SK-N-SH (cell line): ENCODE measurements around the gene GNG13. TPM values are rescaled to one million over a fixed set of nuclear protein-coding genes. Genes with fewer than 3 reads are reported as not detected.

Experiments
- CTCF ChIA-PET: fragments of 300-600, 350-600 bp; formaldehyde crosslinking; extraction: SDS; loops from one replicate; lab custom pipeline; 2021; lab: Yijun Ruan, JAX
- POLR2A ChIA-PET: fragments of 350-600 bp; sonication (Branson Sonifier 250); formaldehyde crosslinking; extraction: SDS; loops from one replicate; lab custom pipeline; 2020; ENCODE audit warnings: antibody characterized with exemption, inconsistent platforms; lab: Yijun Ruan, JAX
- DNase-seq: peaks from one replicate; pipeline ENCODE4 v3.0.0; 2012
- H2AFZ ChIP-seq: fragments of 200-600 bp; sonication (generic); 2 replicates; pipeline ENCODE4 v1.8.1; 2016; ENCODE audit warnings: antibody characterized with exemption, mild to moderate bottlenecking, low read depth
- H3F3A ChIP-seq: fragments of 200-600 bp; sonication (generic); replicated peaks from 2 replicates; pipeline ENCODE3; 2016; ENCODE audit warnings: antibody characterized with exemption, mild to moderate bottlenecking; ENCODE audit not compliant: insufficient read depth
- H3K27ac ChIP-seq, 2 experiments: fragments of 200-500 bp in 1 of 2; fragments of 200-600 bp in 1 of 2; sonication (Bioruptor generic) in 1 of 2; sonication (generic), shearing (Covaris generic) in 1 of 2; 2 replicates each; pipeline versions ENCODE4 v1.5.1 to v1.6.1; 2014 to 2016; ENCODE audit warnings: low read depth in 2 of 2, inconsistent platforms in 1 of 2, low read length in 1 of 2, mild to moderate bottlenecking in 1 of 2, mixed read lengths in 1 of 2
- H3K27me3 ChIP-seq: fragments of 200-600 bp; sonication (generic), shearing (Covaris generic); 2 replicates; pipeline ENCODE4 v1.6.1; 2016; ENCODE audit warnings: mixed run types; ENCODE audit not compliant: insufficient read depth
- H3K36me3 ChIP-seq, 2 experiments: fragments of 200-500 bp in 1 of 2; fragments of 200-600 bp in 1 of 2; sonication (Bioruptor generic) in 1 of 2; sonication (generic) in 1 of 2; replicated peaks in 1 of 2; 2 replicates each; pipeline versions ENCODE3 to v1.5.1; 2014 to 2016; ENCODE audit warnings: low read length in 1 of 2, mild to moderate bottlenecking in 1 of 2; ENCODE audit not compliant: insufficient read depth in 2 of 2, control insufficient read depth in 1 of 2
- H3K4me1 ChIP-seq, 2 experiments: fragments of 200-500 bp in 1 of 2; fragments of 200-600 bp in 1 of 2; sonication (Bioruptor generic) in 1 of 2; sonication (generic), shearing (Covaris generic) in 1 of 2; 2 replicates each; pipeline versions ENCODE4 v1.5.1 to v1.6.1; 2014 to 2016; ENCODE audit warnings: low read depth in 1 of 2, low read length in 1 of 2, mixed run types in 1 of 2; ENCODE audit not compliant: insufficient read depth in 2 of 2, control insufficient read depth in 1 of 2
- H3K4me2 ChIP-seq: fragments of 200-600 bp; sonication (generic), shearing (Covaris generic); 2 replicates; pipeline ENCODE4 v1.6.1; 2017; ENCODE audit warnings: mixed run types
- H3K4me3 ChIP-seq, 2 experiments: fragments of 200-500 bp in 1 of 2; fragments of 200-600 bp in 1 of 2; sonication (Bioruptor generic) in 1 of 2; sonication (generic), shearing (Covaris generic) in 1 of 2; 2 replicates each; pipeline versions ENCODE4 v1.5.1 to v1.8.1; 2014 to 2016; ENCODE audit warnings: low read depth in 2 of 2, inconsistent platforms in 1 of 2, low read length in 1 of 2, mild to moderate bottlenecking in 1 of 2, mixed read lengths in 1 of 2, moderate library complexity in 1 of 2
- H3K79me2 ChIP-seq: fragments of 200-600 bp; sonication (generic); 2 replicates; pipeline ENCODE4 v1.8.1; 2017; ENCODE audit warnings: mild to moderate bottlenecking; ENCODE audit not compliant: insufficient read depth
- H3K9ac ChIP-seq: fragments of 200-600 bp; sonication (generic); 2 replicates; pipeline ENCODE4 v1.6.1; 2017; ENCODE audit warnings: mixed run types
- H3K9me2 ChIP-seq: fragments of 200-600 bp; sonication (generic); 2 replicates; pipeline ENCODE4 v1.6.1; 2017; ENCODE audit warnings: mixed run types
- H3K9me3 ChIP-seq: fragments of 200-600 bp; sonication (generic); 2 replicates; pipeline ENCODE4 v1.6.1; 2017; ENCODE audit warnings: mixed run types, mild to moderate bottlenecking, moderate library complexity
- H4K20me1 ChIP-seq: fragments of 200-600 bp; sonication (generic); 2 replicates; pipeline ENCODE4 v1.6.1; 2017; ENCODE audit warnings: mild to moderate bottlenecking, mixed run types; ENCODE audit not compliant: insufficient read depth
- CHD2 ChIP-seq: fragments of 150-350 bp; IDR thresholded peaks from 2 replicates; pipeline ENCODE4 v1.6.1; 2018; ENCODE audit warnings: low read length; ENCODE audit not compliant: partially characterized antibody
- ELF1 ChIP-seq: IDR thresholded peaks from 2 replicates; pipeline ENCODE4 v1.4.0; 2012
- FOSL2 ChIP-seq: IDR thresholded peaks from 2 replicates; pipeline ENCODE4 v1.4.0; 2012; ENCODE audit warnings: low read depth, mild to moderate bottlenecking, moderate library complexity, borderline replicate concordance
- FOXJ3 ChIP-seq: sonication (generic); formaldehyde crosslinking; IDR thresholded peaks from 2 replicates; pipeline ENCODE4 v1.5.1; 2020; ENCODE audit warnings: mild to moderate bottlenecking, missing genetic modification reagents
- FOXM1 ChIP-seq: IDR thresholded peaks from 2 replicates; pipeline ENCODE4 v1.4.0; 2012; ENCODE audit warnings: low read depth, mild to moderate bottlenecking
- MEF2A ChIP-seq: IDR thresholded peaks from 2 replicates; pipeline ENCODE4 v1.4.0; 2012; ENCODE audit warnings: low read depth, borderline replicate concordance
- MXI1 ChIP-seq: IDR thresholded peaks from 2 replicates; pipeline ENCODE4 v1.6.1; 2012; ENCODE audit warnings: mild to moderate bottlenecking, low read depth, low read length, improper control_type of control experiment
- NFIC ChIP-seq: IDR thresholded peaks from 2 replicates; pipeline ENCODE4 v1.4.0; 2012; ENCODE audit warnings: borderline replicate concordance
- NRF1 ChIP-seq: IDR thresholded peaks from 2 replicates; pipeline ENCODE4 v1.6.1; 2012; ENCODE audit warnings: low read depth, mild to moderate bottlenecking, low read length
- POLR2AphosphoS5 ChIP-seq: IDR thresholded peaks from 2 replicates; pipeline ENCODE4 v1.6.1; 2012; ENCODE audit warnings: low read depth, low read length
- RCOR1 ChIP-seq: fragments of 150-350 bp; IDR thresholded peaks from 2 replicates; pipeline ENCODE4 v1.6.1; 2017; ENCODE audit warnings: antibody characterized with exemption, low read length
- RFX5 ChIP-seq: IDR thresholded peaks from 2 replicates; pipeline ENCODE4 v1.6.1; 2012; ENCODE audit warnings: mild to moderate bottlenecking, improper control_type of control experiment, low read length
- RXRA ChIP-seq: IDR thresholded peaks from 2 replicates; pipeline ENCODE4 v1.4.0; 2012; ENCODE audit warnings: low read depth, mild to moderate bottlenecking, borderline replicate concordance
- SIN3A ChIP-seq: IDR thresholded peaks from 2 replicates; pipeline ENCODE4 v1.6.1; 2012; ENCODE audit warnings: low read depth, mild to moderate bottlenecking, low read length, moderate library complexity, borderline replicate concordance
- SMC3 ChIP-seq: IDR thresholded peaks from 2 replicates; pipeline ENCODE4 v1.6.1; 2012; ENCODE audit warnings: low read depth, low read length, improper control_type of control experiment
- TCF12 ChIP-seq: IDR thresholded peaks from 2 replicates; pipeline ENCODE4 v1.4.0; 2012
- TEAD4 ChIP-seq: IDR thresholded peaks from 2 replicates; pipeline ENCODE4 v1.4.0; 2012; ENCODE audit warnings: mild to moderate bottlenecking, borderline replicate concordance; ENCODE audit not compliant: insufficient read depth
- WGBS: methylation state at CpG from one replicate; pipeline ENCODE4 v1.1.6; 2017; ENCODE audit warnings: low lambda C conversion rate; 5-methylcytosine and 5-hydroxymethylcytosine counted together
- polyA plus RNA-seq, 3 experiments: library from polyadenylated mRNA; depleted of rRNA; stranded (reverse); fragments of >200 nt; gene quantifications; 2 replicates each; pipeline ENCODE4 v1.2.3, GENCODE V29; 2012
- TF ChIP-seq, protein P1 (sequence below): fragments of 200-600 bp; sonication (generic); IDR thresholded peaks from 2 replicates; pipeline ENCODE4 v1.6.1; 2017; ENCODE audit warnings: antibody characterized with exemption, mild to moderate bottlenecking, moderate library complexity
- TF ChIP-seq, protein P2 (sequence below): fragments of 150-350 bp; IDR thresholded peaks from 2 replicates; pipeline ENCODE4 v1.6.1; 2017; ENCODE audit warnings: antibody characterized with exemption, low read length, low read depth, borderline replicate concordance
- TF ChIP-seq, protein P3 (sequence below): IDR thresholded peaks from 2 replicates; pipeline ENCODE4 v1.4.0; 2012; ENCODE audit warnings: low read depth, borderline replicate concordance

GNG13 gene
- polyA plus RNA-seq, 1 of the 3 experiments (the other 2 are of a cell fraction) = not detected

DNA sequence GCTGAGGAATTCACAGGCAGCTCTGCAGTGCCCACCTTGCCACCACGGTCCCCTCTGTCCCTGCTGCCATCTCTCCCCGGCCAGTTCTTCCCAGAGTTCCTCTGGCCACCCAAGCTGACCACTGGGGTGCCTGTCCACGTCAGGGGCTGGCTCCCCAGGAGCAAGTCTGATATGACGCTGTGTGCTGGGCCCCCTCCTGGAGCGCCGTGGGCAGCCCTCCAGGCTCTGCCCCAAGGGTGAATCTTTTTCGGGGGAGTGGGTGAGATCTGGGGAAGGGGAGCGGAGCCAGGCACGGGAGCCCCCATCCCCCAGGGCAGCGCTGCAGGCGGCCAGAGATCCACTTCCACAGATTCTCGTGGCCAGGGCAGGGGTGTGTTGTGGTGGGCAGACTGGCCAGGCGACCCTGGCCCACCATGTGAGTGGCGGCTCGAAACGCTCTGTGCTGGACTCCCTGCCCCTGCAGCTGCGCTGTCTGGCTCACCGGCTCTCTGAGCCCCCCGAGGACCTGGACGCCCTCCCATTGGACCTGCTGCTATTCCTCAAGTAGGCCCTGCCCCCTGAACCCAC lies 36.3 kb downstream of the GNG13 start (continued):
- TF ChIP-seq, protein P1, sequence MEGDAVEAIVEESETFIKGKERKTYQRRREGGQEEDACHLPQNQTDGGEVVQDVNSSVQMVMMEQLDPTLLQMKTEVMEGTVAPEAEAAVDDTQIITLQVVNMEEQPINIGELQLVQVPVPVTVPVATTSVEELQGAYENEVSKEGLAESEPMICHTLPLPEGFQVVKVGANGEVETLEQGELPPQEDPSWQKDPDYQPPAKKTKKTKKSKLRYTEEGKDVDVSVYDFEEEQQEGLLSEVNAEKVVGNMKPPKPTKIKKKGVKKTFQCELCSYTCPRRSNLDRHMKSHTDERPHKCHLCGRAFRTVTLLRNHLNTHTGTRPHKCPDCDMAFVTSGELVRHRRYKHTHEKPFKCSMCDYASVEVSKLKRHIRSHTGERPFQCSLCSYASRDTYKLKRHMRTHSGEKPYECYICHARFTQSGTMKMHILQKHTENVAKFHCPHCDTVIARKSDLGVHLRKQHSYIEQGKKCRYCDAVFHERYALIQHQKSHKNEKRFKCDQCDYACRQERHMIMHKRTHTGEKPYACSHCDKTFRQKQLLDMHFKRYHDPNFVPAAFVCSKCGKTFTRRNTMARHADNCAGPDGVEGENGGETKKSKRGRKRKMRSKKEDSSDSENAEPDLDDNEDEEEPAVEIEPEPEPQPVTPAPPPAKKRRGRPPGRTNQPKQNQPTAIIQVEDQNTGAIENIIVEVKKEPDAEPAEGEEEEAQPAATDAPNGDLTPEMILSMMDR = no peak
- TF ChIP-seq, all 33 proteins: peak for 0

DNA sequence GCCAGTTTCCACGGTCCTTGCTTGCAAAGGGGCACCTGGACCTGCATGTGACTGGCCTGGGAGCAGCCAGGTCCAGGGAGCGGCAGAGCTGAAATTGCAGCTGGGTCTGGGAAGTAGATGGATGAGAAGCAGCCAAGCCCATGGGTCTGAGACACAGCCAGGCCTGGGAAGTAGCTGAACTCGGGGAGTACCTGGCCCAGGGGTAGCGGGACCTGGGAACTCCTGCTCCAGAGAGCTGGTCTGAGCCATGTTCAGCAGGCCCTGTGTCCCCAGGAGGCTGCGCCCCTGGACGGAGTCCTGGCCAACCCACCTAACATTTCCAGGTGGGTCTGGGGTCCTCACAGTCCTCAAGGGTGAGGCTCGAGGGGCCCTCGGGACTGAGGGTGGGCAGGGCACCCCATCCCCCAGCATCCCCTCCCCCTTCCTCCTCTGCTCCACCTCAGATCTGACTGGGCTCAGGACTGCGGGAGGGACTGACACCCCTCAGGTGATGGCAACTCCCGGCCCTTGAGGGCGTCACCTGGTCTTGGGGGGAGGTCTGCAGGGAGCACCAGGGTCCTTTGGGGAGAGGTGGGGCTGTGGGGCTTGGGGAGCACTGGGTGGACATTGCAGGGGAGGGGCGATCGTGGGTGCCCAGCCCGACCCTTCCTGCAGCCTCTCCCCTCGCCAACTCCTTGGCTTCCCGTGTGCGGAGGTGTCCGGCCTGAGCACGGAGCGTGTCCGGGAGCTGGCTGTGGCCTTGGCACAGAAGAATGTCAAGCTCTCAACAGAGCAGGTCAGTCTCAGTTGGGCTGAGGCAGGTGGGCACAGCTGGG lies 37.0 kb downstream of the GNG13 start:
- no peaks in the 10 kb centered on the region for H3F3A ChIP-seq
- no peaks in the 10 kb centered on the region for H3K4me1 ChIP-seq
- WGBS = 27% methylated on average over 13 of the region's 21 CpGs
- H3K27ac ChIP-seq = no peak overlapping the region
- no peaks in the 10 kb centered on the region for H3K36me3 ChIP-seq
- no peaks in the 10 kb centered on the region for H3K9me2 ChIP-seq
- H3K27me3 ChIP-seq = no peaks in the 10 kb centered on the region
- H4K20me1 ChIP-seq = no peaks in the 10 kb centered on the region
- no peak overlapping the region for H3K4me3 ChIP-seq
- ChIA-PET POLR2A (no interaction called here), CTCF (no interaction called here)
- H3K79me2 ChIP-seq = no peaks in the 10 kb centered on the region
- TF ChIP-seq FOXM1 (no peak), MXI1 (no peak), RFX5 (no peak), MEF2A (no peak), CHD2 (no peak), TEAD4 (no peak)
- TF ChIP-seq, protein P2, sequence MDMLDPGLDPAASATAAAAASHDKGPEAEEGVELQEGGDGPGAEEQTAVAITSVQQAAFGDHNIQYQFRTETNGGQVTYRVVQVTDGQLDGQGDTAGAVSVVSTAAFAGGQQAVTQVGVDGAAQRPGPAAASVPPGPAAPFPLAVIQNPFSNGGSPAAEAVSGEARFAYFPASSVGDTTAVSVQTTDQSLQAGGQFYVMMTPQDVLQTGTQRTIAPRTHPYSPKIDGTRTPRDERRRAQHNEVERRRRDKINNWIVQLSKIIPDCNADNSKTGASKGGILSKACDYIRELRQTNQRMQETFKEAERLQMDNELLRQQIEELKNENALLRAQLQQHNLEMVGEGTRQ = no peak
- DNase-seq = no peak
- H3K9me3 ChIP-seq = no peaks in the 10 kb centered on the region
- H2AFZ ChIP-seq = no peak overlapping the region
- no peak overlapping the region for H3K9ac ChIP-seq
- H3K4me2 ChIP-seq = no peak overlapping the region

DNA sequence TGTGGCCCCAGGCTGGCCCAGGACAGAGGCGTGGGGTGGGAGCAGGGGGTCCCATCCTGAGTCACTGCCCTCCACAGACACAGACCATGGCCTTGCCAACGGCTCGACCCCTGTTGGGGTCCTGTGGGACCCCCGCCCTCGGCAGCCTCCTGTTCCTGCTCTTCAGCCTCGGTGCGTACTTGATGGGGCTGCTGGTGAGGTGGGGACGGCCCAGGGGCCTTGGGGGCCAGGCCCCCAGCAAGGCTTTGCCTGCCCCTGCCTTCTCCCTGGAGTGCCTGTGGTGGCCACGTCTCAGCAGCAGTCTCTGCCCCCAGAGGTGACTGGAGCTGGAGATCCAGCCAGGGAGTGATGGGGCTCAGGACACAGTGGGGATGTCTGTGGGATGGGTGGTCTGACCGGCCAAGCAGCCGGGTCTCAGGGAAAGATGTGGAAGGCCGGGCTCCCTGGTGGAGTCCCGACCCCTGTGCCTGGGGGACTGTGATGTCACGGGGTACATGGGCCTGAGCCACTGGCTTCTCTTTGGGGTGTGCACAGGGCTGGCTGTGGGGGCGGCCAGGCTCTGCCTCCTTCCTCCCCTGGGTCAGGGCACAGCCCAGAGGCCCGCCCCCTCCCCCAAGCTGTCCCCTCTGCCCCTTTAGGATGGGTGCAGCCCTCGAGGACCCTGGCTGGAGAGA lies 37.8 kb downstream of the GNG13 start:
- Histone ChIP-seq H3K4me2 (no peak overlapping the region), H3K79me2 (no peaks in the 10 kb centered on the region), H3F3A (no peaks in the 10 kb centered on the region), H3K36me3 (no peaks in the 10 kb centered on the region), H3K4me1 (no peaks in the 10 kb centered on the region), H3K27me3 (no peaks in the 10 kb centered on the region), H3K4me3 (no peak overlapping the region), H4K20me1 (no peaks in the 10 kb centered on the region), H3K9ac (no peak overlapping the region), H3K9me3 (no peaks in the 10 kb centered on the region), H2AFZ (no peak overlapping the region), H3K9me2 (no peaks in the 10 kb centered on the region), H3K27ac (no peak overlapping the region)
- ChIA-PET CTCF (no interaction called here), POLR2A (no interaction called here)
- no peak for DNase-seq
- 56% methylated on average over 5 of the region's 17 CpGs for WGBS
- TF ChIP-seq FOXJ3 (CRISPR knock-in tag) (no peak), MXI1 (no peak), RFX5 (no peak), TCF12 (no peak), MEF2A (no peak), POLR2AphosphoS5 (no peak), SMC3 (no peak), ELF1 (no peak), FOSL2 (no peak), NRF1 (no peak), RXRA (no peak), SIN3A (no peak), RCOR1 (no peak), NFIC (no peak)
- TF ChIP-seq, protein P3, sequence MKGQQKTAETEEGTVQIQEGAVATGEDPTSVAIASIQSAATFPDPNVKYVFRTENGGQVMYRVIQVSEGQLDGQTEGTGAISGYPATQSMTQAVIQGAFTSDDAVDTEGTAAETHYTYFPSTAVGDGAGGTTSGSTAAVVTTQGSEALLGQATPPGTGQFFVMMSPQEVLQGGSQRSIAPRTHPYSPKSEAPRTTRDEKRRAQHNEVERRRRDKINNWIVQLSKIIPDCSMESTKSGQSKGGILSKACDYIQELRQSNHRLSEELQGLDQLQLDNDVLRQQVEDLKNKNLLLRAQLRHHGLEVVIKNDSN = no peak
- TF ChIP-seq, protein P2 = no peak
